ENCODE data around the gene GFRA1. TPM values are rescaled to one million over a fixed set of nuclear protein-coding genes. Genes with fewer than 3 reads are reported as not detected.

GFRA1 gene
- total RNA-seq, 4 donors from 2014 or later, result 21.0 to 62.5 (median 59.3) TPM

GRCh38 chr10:116049974-116050304 lies 223.1 kb downstream of the GFRA1 start:
- Histone ChIP-seq H3K27ac (no peak overlapping the region), H3K36me3 (no peaks in the 10 kb centered on the region), H3K27me3 (no peaks in the 10 kb centered on the region), H3K4me3 (no peak overlapping the region), H3K4me1 (peaks cover 0 to 24% (median 0%) of the 10 kb centered on the region in 3 donors), H3K9me3 (no peaks in the 10 kb centered on the region)
- ATAC-seq, result no peak
- no peak for TF ChIP-seq POLR2A (IDR thresholded peaks at IDR 0.05)
- no peak for TF ChIP-seq EP300 (IDR thresholded peaks at IDR 0.05)
- no peak for TF ChIP-seq CTCF (IDR thresholded peaks at IDR 0.05)
- TF ChIP-seq POLR2AphosphoS5 (IDR thresholded peaks at IDR 0.05), result no peak
- WGBS, 2 donors (ENCODE audit: low coverage in 1 of 2), result 78 to 96% methylated on average over 3 of the region's 5 CpGs

GRCh38 chr10:116049158-116049973 lies 223.6 kb downstream of the GFRA1 start:
- Histone ChIP-seq H3K4me1 (peaks cover 0 to 28% (median 0%) of the 10 kb centered on the region in 3 donors), H3K27me3 (no peaks in the 10 kb centered on the region), H3K9me3 (no peaks in the 10 kb centered on the region), H3K27ac (no peak overlapping the region), H3K4me3 (no peak overlapping the region), H3K36me3 (no peaks in the 10 kb centered on the region)
- ATAC-seq, result no peak
- TF ChIP-seq POLR2A (IDR thresholded peaks at IDR 0.05), result no peak
- TF ChIP-seq CTCF (IDR thresholded peaks at IDR 0.05), result no peak
- WGBS, 2 donors (ENCODE audit: low coverage in 1 of 2), result 71 to 80% methylated on average over 4 to 5 of the region's 10 CpGs

- 38 to 56% methylated on average over 10 of the region's 13 CpGs for WGBS, 2 donors (ENCODE audit: low coverage in 1 of 2)
- Histone ChIP-seq H3K36me3 (no peaks in the 10 kb centered on the region), H3K4me1 (peaks cover 0 to 27% (median 0%) of the 10 kb centered on the region in 3 donors), H3K9me3 (no peaks in the 10 kb centered on the region), H3K27ac (no peak overlapping the region), H3K27me3 (no peaks in the 10 kb centered on the region), H3K4me3 (no peak overlapping the region)
- TF ChIP-seq POLR2AphosphoS5 (IDR thresholded peaks at IDR 0.05) (no peak), POLR2A (IDR thresholded peaks at IDR 0.05) (no peak), CTCF (IDR thresholded peaks at IDR 0.05) (no peak)
- ATAC-seq, result no peak
Observed at GRCh38 chr10:116045366-116046356, 227.3 kb downstream of the GFRA1 start.

- Histone ChIP-seq H3K27me3 (no peaks in the 10 kb centered on the region), H3K4me3 (no peak overlapping the region), H3K27ac (no peak overlapping the region), H3K36me3 (no peaks in the 10 kb centered on the region), H3K4me1 (peaks cover 0 to 18% (median 0%) of the 10 kb centered on the region in 3 donors), H3K9me3 (no peaks in the 10 kb centered on the region)
- peak; percentile 60 for ATAC-seq
- TF ChIP-seq EP300 (IDR thresholded peaks at IDR 0.05) (no peak), CTCF (IDR thresholded peaks at IDR 0.05) (no peak), POLR2A (IDR thresholded peaks at IDR 0.05) (no peak), POLR2AphosphoS5 (IDR thresholded peaks at IDR 0.05) (no peak)
- WGBS, 2 donors (ENCODE audit: low coverage in 1 of 2), result 74% methylated on average over 3 of the region's 3 CpGs; no CpG with 5 or more reads in 1 of the 2 donors
Observed at GRCh38 chr10:116044801-116045248, 228.2 kb downstream of the GFRA1 start.
